Measurements from ENCODE around the gene BGN.

Gene BGN

DNA sequence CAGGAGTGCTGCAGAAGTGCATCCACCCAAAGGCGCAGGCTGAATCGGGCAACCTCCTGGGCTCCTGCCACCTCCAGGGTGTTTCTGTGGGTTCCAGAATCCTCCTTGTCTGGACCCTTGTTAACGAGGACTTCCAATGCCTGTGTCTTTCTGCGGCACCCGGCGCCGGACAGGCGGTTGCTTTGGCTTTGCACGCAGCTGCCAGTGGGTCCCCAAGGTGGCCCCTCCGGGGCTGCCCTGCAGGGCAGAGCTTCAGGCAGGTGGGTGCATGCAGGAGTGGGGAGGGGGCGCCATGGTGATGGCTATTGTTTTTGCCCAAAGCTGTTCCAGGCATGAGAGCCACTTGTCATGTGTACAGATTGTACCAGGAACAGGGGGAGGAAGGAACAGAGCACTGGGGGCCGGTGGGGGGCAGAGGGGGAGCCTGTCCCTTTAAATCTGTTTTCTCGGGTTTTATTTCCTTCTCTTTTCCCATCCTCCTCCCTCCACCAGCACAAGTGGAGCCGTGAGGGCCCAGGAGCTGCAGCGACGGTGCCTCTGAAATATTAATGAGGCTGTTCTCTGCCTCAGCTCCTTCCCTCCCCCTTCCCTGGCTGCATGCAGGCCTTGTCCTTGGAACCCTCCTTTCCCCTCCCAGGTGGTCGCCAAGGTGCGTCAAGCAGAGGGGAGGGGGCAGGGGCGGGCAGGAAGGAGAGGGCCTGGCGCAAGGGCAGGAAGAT is 35.8 kb downstream of the BGN start:
- Mint-ChIP-seq H3K4me1 (ENCODE audit: low read depth) (no peaks in the 10 kb centered on the region), H3K27me3 (peaks cover 43% of the 10 kb centered on the region), H3K27ac (no peak overlapping the region), H3K4me3 (no peak overlapping the region), H3K36me3 (ENCODE audit: low read depth) (no peaks in the 10 kb centered on the region), H3K9me3 (no peaks in the 10 kb centered on the region)
- no peak for DNase-seq

DNA sequence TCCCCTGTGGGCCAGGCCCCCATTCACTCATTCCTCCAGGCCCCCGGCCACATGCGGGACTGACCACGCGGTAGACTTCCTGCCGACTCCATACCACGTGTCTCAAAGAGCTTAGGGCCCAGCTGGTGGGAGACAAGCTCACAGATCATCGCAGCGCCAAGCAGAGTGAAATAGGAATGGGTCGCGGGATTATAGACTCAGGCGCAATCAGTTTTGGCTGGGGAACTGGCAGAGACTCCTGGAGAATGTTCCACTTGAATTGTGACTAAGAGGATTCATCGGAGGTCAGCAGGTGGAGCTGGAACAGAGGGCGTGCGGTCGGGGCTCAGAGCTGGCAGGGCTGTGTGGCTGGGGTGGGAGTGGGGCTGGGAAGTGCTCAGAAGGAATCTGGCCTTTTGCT is 38.3 kb downstream of the BGN start:
- no peaks in the 10 kb centered on the region for H3K4me1 Mint-ChIP-seq (ENCODE audit: low read depth)
- DNase-seq: no peak
- H3K27me3 Mint-ChIP-seq: peaks cover 27% of the 10 kb centered on the region
- no peak overlapping the region for H3K4me3 Mint-ChIP-seq
- no peak overlapping the region for H3K27ac Mint-ChIP-seq
- H3K36me3 Mint-ChIP-seq (ENCODE audit: low read depth): no peaks in the 10 kb centered on the region
- no peaks in the 10 kb centered on the region for H3K9me3 Mint-ChIP-seq

DNA sequence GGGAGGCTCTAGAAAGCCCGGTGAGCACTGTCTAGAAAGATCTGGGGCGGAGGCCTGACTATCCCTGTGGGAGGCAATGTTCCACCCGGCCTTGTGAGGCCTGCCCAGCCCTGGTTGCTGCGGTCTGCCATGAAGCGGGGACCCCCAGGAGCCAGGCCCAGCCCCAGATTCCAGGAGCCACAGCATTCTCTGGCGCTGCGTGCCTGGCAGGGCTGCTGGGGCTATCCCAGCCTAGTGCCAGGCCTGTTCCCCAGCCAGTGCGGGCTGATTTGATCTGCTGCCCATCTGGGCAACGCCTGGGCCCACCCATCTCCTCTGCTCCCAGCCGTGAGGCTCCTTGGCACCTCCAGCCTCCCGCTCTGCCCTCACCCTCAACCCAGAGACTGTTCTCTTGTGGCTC is 42.3 kb downstream of the BGN start:
- H3K27ac Mint-ChIP-seq: no peak overlapping the region
- no peaks in the 10 kb centered on the region for H3K4me1 Mint-ChIP-seq (ENCODE audit: low read depth)
- H3K9me3 Mint-ChIP-seq: no peaks in the 10 kb centered on the region
- peaks cover 25% of the 10 kb centered on the region for H3K27me3 Mint-ChIP-seq
- no peaks in the 10 kb centered on the region for H3K36me3 Mint-ChIP-seq (ENCODE audit: low read depth)
- H3K4me3 Mint-ChIP-seq: no peak overlapping the region
- DNase-seq: no peak

DNA sequence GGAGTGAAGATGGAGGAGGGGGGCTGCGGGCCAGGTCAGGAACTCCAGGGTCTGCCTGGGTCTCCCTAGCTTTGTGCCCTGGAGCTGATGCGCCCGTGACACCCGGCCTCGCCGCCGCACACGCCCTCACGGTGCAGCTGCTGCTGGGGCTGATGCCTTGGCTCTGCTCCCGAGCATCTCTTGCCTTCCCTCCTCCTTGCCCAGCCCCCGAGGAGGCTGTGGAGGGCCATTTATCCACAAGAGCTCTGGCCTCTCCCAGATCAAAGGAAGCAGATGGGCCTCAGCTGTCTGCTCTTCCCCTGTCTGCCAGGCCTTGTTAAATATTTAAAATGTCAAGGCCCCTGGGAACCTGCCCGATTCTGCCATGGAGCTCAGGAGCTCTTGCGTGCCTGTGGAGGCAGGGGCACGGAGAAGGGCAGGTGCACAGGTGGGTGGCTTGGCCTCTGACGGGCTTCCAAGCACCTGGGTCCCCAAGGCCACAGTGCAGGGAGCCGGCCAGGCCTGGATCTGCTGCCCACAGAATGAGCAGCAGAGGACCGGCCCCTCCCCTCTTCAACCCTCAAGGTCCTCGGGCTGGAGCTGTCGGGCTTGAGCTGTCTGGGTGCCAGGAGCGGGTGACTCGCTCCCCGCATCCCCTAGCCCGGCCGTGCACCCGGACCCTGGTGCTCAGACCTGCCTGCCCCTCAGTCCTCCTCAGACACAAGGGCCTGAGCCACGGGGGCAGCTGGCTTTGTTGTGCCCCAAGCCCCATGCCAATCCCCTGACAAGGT is 42.9 kb downstream of the BGN start:
- Mint-ChIP-seq H3K9me3 (no peaks in the 10 kb centered on the region), H3K27ac (no peak overlapping the region), H3K36me3 (ENCODE audit: low read depth) (no peaks in the 10 kb centered on the region), H3K27me3 (peaks cover 25% of the 10 kb centered on the region), H3K4me1 (ENCODE audit: low read depth) (no peaks in the 10 kb centered on the region), H3K4me3 (no peak overlapping the region)
- no peak for DNase-seq

DNA sequence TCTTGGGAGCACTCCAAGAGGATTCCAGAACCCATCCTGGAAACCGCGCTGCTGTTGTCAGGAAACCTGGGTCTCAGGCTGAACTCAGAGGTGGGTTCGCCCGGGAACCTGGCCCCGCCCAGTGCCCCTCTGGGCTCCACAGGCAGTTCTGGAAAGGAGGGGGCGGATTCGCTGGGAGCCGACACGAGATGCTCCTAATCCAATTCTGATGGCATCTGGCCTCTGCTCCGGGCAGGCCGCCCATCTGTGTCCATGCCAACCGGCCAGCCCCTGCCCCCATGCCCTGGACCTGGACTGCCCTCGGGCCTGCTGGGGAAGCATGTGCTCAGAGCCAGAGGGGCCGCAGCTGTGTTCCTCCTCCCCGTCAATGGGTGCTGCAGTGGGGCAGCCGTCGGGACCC is 43.6 kb downstream of the BGN start:
- no peaks in the 10 kb centered on the region for H3K9me3 Mint-ChIP-seq
- H3K4me3 Mint-ChIP-seq: no peak overlapping the region
- peaks cover 25% of the 10 kb centered on the region for H3K27me3 Mint-ChIP-seq
- no peaks in the 10 kb centered on the region for H3K36me3 Mint-ChIP-seq (ENCODE audit: low read depth)
- H3K4me1 Mint-ChIP-seq (ENCODE audit: low read depth): no peaks in the 10 kb centered on the region
- DNase-seq: no peak
- H3K27ac Mint-ChIP-seq: no peak overlapping the region

DNA sequence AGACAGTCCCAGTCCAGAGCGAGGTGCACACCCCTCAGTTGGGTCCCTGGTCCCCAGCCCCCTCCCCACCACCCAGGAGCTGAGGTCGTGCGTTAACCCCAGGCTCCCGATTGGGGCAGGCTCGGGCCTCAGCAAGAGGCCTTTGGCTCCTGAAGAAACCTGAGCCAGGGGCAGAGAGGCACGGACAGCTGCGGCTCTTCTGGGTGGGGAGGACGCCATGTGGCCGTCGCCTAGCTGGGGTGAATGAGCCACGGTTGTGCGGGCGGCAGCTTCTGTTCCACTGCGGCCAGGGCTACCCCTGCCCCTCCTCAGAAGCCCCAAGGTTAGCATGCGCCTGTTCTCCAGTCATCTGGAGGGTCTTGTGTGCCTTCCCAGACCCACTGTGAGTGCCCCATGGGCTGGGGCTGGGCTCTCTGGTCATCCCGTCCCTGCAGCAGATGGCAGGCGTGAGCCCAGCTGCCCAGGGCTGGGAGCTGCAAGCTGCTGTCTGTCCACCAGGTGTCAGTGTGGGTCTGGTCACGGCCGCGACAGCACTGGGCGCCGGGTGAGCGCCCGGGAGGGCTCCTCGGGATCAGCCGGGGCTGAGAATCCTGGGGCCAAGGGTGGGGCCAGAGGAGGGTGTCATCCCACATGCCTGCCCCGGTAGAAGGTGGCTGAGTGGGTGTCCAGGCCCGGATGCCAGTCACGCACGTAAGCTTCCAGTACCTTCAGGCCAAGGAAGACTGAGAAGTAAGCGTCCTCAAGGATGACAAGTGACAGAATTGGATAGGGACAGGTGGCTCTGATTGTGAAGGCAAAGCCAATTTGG is 44.6 kb downstream of the BGN start:
- H3K36me3 Mint-ChIP-seq (ENCODE audit: low read depth): no peaks in the 10 kb centered on the region
- H3K4me1 Mint-ChIP-seq (ENCODE audit: low read depth): no peaks in the 10 kb centered on the region
- no peak overlapping the region for H3K27ac Mint-ChIP-seq
- peaks cover 23% of the 10 kb centered on the region for H3K27me3 Mint-ChIP-seq
- no peaks in the 10 kb centered on the region for H3K9me3 Mint-ChIP-seq
- H3K4me3 Mint-ChIP-seq: no peak overlapping the region
- peak; percentile 77 for DNase-seq

DNA sequence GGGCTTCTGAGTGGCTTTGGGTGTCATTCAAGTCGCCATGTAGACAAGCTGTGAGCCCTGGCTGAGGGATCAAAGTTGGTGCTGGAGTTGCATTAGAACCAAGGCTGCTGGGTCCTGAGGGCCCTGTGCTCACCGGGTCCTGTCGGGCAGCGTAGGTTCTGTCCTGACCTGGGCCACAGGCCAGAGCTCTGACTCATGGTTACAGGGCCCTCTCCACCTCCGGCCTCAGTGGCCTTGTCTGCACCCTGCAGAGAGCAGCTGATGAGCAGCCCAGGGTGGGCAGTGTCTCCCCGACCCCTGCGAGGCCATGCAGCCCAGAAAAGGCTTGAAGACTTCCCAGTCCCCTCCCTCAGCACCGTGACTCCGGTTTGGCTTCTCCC is 45.2 kb downstream of the BGN start:
- no peak for DNase-seq
- Mint-ChIP-seq H3K4me1 (ENCODE audit: low read depth) (no peaks in the 10 kb centered on the region), H3K9me3 (no peaks in the 10 kb centered on the region), H3K27ac (no peak overlapping the region), H3K4me3 (no peak overlapping the region), H3K36me3 (ENCODE audit: low read depth) (no peaks in the 10 kb centered on the region), H3K27me3 (peaks cover 24% of the 10 kb centered on the region)

DNA sequence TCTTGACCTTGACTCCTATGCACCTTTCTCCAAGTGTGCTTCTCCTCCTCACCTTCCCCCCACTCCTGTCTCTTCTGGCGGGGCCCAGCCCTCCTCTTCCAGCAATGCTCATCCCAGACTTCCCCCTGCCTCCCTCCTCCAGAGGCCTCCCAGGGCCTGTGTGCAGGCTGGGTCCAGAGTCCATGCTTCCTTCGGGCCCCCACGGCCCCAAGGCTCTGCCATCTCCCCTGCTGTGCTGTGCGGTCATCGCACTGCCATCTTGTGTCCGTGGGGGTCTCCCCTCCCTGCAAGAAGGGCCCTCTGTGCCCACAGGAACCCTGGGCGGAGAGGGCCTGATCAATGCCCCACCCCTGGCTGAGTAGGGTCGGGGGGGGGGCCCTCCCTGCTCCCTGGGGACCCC is 49.9 kb downstream of the BGN start:
- no peaks in the 10 kb centered on the region for H3K4me1 Mint-ChIP-seq (ENCODE audit: low read depth)
- H3K9me3 Mint-ChIP-seq: no peaks in the 10 kb centered on the region
- H3K4me3 Mint-ChIP-seq: no peak overlapping the region
- no peak for DNase-seq
- peaks cover 33% of the 10 kb centered on the region for H3K27me3 Mint-ChIP-seq
- no peaks in the 10 kb centered on the region for H3K36me3 Mint-ChIP-seq (ENCODE audit: low read depth)
- H3K27ac Mint-ChIP-seq: no peak overlapping the region

DNA sequence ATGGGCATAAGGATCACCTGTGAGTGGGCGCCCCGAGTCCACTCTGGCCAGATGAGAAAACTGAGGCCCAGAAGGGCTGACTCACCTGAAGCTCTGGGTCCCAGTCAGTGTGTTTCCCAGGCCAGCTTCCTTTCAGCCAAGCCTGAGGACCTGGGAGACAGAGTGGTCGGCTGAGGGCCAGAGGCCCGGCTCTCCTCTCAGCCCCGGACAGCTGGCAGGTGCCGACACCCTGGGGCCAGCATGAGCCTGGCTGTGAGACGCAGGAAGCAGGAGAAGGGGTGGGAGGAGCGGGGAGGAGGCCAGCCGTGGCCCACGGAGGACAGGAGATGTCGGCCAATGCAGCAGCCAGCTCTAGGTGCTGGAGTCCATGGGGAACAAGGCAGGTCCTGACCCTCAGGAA is 51.6 kb downstream of the BGN start:
- H3K36me3 Mint-ChIP-seq (ENCODE audit: low read depth): no peaks in the 10 kb centered on the region
- no peaks in the 10 kb centered on the region for H3K9me3 Mint-ChIP-seq
- no peaks in the 10 kb centered on the region for H3K4me1 Mint-ChIP-seq (ENCODE audit: low read depth)
- no peak overlapping the region for H3K4me3 Mint-ChIP-seq
- peaks cover 18% of the 10 kb centered on the region for H3K27me3 Mint-ChIP-seq
- DNase-seq: no peak
- no peak overlapping the region for H3K27ac Mint-ChIP-seq

DNA sequence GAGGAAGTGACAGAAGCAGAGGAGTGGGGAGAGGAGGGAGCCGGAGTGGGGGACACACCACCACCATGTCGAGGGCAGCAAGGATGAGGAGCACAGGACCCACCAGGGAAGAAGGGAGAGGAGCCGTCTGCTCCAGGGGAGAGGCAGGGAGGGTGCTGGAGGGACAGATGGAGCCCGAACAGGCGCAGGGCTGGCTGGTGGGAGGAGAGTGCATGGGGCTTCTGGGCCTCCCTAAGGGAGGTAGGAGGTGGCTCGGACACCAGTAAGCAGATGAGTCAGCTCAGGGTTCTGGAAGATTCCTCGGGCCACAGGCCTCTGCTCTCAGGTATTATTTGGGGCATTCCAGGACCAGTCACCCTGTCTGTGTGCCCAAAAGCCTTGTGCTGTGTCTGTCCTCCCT is 52.4 kb downstream of the BGN start:
- no peak overlapping the region for H3K4me3 Mint-ChIP-seq
- H3K36me3 Mint-ChIP-seq (ENCODE audit: low read depth): no peaks in the 10 kb centered on the region
- no peak for DNase-seq
- H3K9me3 Mint-ChIP-seq: no peaks in the 10 kb centered on the region
- H3K27ac Mint-ChIP-seq: no peak overlapping the region
- H3K27me3 Mint-ChIP-seq: peaks cover 19% of the 10 kb centered on the region
- H3K4me1 Mint-ChIP-seq (ENCODE audit: low read depth): no peaks in the 10 kb centered on the region

DNA sequence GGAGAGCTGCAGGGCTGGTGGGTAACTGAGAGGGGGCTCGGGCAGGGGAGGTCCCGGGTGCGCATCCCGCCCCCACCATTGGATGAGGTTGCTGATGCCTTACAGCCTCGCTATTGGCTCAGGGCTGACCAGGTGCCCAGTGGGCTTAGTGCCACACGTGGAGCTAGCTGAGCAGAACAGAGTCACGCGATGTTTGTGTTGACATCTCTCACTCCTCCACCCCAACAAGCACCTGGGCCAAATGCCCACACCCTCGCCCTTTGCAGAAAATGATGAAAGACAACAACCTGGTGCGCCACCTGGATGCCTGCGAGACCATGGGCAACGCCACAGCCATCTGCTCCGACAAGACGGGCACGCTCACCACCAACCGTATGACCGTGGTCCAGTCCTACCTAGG is 54.5 kb downstream of the BGN start:
- Mint-ChIP-seq H3K27ac (no peak overlapping the region), H3K36me3 (ENCODE audit: low read depth) (no peaks in the 10 kb centered on the region), H3K4me1 (ENCODE audit: low read depth) (no peaks in the 10 kb centered on the region), H3K27me3 (peaks cover 35% of the 10 kb centered on the region), H3K4me3 (no peak overlapping the region), H3K9me3 (no peaks in the 10 kb centered on the region)
- DNase-seq: no peak

DNA sequence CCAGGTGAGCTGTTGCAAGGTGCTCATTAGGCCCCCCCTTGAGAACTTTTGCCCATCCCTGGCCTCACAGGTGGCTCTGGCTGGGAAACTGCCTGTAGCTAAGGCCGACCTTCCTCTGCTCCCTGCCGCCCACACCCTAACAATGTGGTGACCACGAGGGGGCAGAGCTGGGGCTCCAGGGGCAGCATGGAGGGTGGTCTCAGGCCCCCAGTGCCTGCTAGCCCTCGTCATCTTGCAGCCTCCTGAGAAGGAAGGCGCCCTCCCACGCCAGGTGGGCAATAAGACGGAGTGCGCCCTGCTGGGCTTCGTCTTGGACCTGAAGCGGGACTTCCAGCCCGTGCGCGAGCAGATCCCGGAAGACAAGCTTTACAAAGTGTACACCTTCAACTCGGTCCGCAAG is 55.0 kb downstream of the BGN start:
- Mint-ChIP-seq H3K4me1 (ENCODE audit: low read depth) (no peaks in the 10 kb centered on the region), H3K4me3 (no peak overlapping the region), H3K27ac (no peak overlapping the region), H3K36me3 (ENCODE audit: low read depth) (no peaks in the 10 kb centered on the region), H3K9me3 (no peaks in the 10 kb centered on the region), H3K27me3 (peaks cover 34% of the 10 kb centered on the region)
- DNase-seq: no peak

DNA sequence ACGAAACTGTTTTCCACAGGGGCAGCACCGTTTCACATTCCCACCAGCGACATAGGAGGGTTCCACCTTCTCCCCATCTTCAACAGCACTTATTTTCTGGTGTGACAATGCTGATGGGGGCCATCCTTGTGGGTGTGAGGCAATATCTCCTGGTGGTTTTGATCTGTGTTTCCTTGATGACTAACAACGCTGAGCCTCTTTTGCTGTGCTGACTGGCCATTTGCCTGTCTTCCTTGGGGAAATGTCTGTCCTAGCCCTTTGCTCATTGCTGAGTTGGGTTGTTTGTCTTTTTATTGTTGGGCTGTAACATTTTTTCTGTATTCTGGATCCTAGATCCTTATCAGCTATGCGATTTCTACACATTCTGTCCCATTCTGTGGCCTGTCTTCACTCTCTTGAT is 56.4 kb downstream of the BGN start:
- Mint-ChIP-seq H3K9me3 (no peaks in the 10 kb centered on the region), H3K27me3 (peaks cover 43% of the 10 kb centered on the region), H3K27ac (no peak overlapping the region), H3K36me3 (ENCODE audit: low read depth) (no peaks in the 10 kb centered on the region), H3K4me3 (no peak overlapping the region), H3K4me1 (ENCODE audit: low read depth) (no peaks in the 10 kb centered on the region)
- no peak for DNase-seq

DNA sequence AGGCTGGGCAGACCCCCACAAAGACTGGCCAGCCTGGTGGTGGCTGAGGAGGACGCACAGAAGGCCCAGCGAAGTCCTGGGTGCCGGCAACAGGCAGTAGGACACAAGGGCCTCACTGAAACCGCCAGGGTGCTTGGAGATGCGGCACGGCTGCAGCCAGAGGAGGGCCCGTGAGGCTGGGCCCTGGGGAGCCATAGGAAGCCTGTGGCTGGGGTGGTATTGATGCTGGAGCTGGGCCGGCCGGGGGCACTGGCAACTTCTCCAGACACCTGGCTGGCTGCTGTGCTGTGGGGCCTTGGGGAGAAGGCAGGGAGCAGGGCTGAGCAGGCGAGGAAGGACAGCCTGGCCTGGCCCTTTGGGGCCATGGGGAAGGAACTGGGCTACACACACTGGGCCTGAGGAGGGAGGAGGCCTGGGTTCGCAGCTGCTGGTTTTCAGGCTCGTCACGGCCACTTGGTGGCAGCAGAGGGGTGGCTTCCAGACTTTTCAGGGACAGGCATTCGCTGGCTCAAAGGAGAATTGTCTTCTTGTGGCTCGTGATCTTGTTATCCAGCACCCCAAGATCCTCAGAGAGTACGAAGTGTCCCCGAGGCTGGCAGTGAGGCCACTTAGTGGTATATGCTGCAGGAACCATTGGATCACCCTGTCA is 59.9 kb downstream of the BGN start:
- no peak overlapping the region for H3K27ac Mint-ChIP-seq
- peak; percentile 74 for DNase-seq
- no peaks in the 10 kb centered on the region for H3K4me1 Mint-ChIP-seq (ENCODE audit: low read depth)
- H3K4me3 Mint-ChIP-seq: no peak overlapping the region
- H3K27me3 Mint-ChIP-seq: peaks cover 36% of the 10 kb centered on the region
- H3K9me3 Mint-ChIP-seq: no peaks in the 10 kb centered on the region
- H3K36me3 Mint-ChIP-seq (ENCODE audit: low read depth): no peaks in the 10 kb centered on the region

Measured in activated T-cell treated with anti-CD3 and anti-CD28 coated beads, Interleukin-2, amount 50 U/mL, for 24 hours (primary cell).